ENCODE results near the gene RYR2. TPM values are rescaled to one million over a fixed set of nuclear protein-coding genes. Genes with fewer than 3 reads are reported as not detected.

RYR2 gene
- total and polyA plus RNA-seq, 4 donors, result 0.43 to 11.6 (median 2.0) TPM

GRCh38 chr1:237792149-237792548, 750.2 kb downstream of the RYR2 start:
- 71 to 77% methylated on average over 7 of the region's 7 CpGs for WGBS, 2 donors
- no peaks in the 10 kb centered on the region for H3K4me1 ChIP-seq (ENCODE audit: control insufficient read depth in 5 of 5, insufficient read depth in 5 of 5, low read length in 5 of 5)
- ATAC-seq (ENCODE audit: insufficient read depth, low FRiP score), result no peak

GRCh38 chr1:237792726-237793125, 750.7 kb downstream of the RYR2 start:
- DNase-seq (no peak), ATAC-seq (ENCODE audit: insufficient read depth, low FRiP score) (no peak)
- no peak overlapping the region for H3K9ac ChIP-seq (ENCODE audit: insufficient read depth in 1 of 2, low read length in 2 of 2)
- 82 to 87% methylated on average over 1 of the region's 1 CpG for WGBS, 2 donors
- no peak overlapping the region for H3K4me3 ChIP-seq
- H3K4me1 ChIP-seq (ENCODE audit: control insufficient read depth in 5 of 5, insufficient read depth in 5 of 5, low read length in 5 of 5), result no peaks in the 10 kb centered on the region
- peaks cover 0 to 7% (median under 1%) of the 10 kb centered on the region in 4 donors for H3K36me3 ChIP-seq (ENCODE audit: control insufficient read depth in 4 of 4, insufficient read depth in 4 of 4, low read length in 4 of 4)
- H3K27me3 ChIP-seq (ENCODE audit: control insufficient read depth in 3 of 3, insufficient read depth in 3 of 3, low read length in 2 of 3), result no peaks in the 10 kb centered on the region
- no peaks in the 10 kb centered on the region for H3K9me3 ChIP-seq (ENCODE audit: control insufficient read depth in 4 of 4, insufficient read depth in 3 of 4, low read length in 3 of 4)
- TF ChIP-seq, protein P1, sequence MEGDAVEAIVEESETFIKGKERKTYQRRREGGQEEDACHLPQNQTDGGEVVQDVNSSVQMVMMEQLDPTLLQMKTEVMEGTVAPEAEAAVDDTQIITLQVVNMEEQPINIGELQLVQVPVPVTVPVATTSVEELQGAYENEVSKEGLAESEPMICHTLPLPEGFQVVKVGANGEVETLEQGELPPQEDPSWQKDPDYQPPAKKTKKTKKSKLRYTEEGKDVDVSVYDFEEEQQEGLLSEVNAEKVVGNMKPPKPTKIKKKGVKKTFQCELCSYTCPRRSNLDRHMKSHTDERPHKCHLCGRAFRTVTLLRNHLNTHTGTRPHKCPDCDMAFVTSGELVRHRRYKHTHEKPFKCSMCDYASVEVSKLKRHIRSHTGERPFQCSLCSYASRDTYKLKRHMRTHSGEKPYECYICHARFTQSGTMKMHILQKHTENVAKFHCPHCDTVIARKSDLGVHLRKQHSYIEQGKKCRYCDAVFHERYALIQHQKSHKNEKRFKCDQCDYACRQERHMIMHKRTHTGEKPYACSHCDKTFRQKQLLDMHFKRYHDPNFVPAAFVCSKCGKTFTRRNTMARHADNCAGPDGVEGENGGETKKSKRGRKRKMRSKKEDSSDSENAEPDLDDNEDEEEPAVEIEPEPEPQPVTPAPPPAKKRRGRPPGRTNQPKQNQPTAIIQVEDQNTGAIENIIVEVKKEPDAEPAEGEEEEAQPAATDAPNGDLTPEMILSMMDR (IDR thresholded peaks at IDR 0.05; ENCODE audit: control extremely low read depth, extremely low read depth), result no peak
- no peak overlapping the region for H3K27ac ChIP-seq (ENCODE audit: low read depth in 1 of 2, low read length in 1 of 2)

More at GRCh38 chr1:237792149-237792548, 750.2 kb downstream of the RYR2 start:
- no peak for DNase-seq
- Histone ChIP-seq H3K9ac (ENCODE audit: insufficient read depth in 1 of 2, low read length in 2 of 2) (no peak overlapping the region), H3K27ac (ENCODE audit: low read depth in 1 of 2, low read length in 1 of 2) (no peak overlapping the region), H3K4me3 (no peak overlapping the region), H3K36me3 (ENCODE audit: control insufficient read depth in 4 of 4, insufficient read depth in 4 of 4, low read length in 4 of 4) (peaks cover 0 to 7% (median under 1%) of the 10 kb centered on the region in 4 donors), H3K9me3 (ENCODE audit: control insufficient read depth in 4 of 4, insufficient read depth in 3 of 4, low read length in 3 of 4) (no peaks in the 10 kb centered on the region), H3K27me3 (ENCODE audit: control insufficient read depth in 3 of 3, insufficient read depth in 3 of 3, low read length in 2 of 3) (no peaks in the 10 kb centered on the region)
- TF ChIP-seq, protein P1 (IDR thresholded peaks at IDR 0.05; ENCODE audit: control extremely low read depth, extremely low read depth), result no peak

- ATAC-seq (ENCODE audit: insufficient read depth, low FRiP score) (no peak), DNase-seq (no peak)
- no peak overlapping the region for H3K4me3 ChIP-seq
- no peak overlapping the region for H3K27ac ChIP-seq (ENCODE audit: low read depth in 1 of 2, low read length in 1 of 2)
- H3K36me3 ChIP-seq (ENCODE audit: control insufficient read depth in 4 of 4, insufficient read depth in 4 of 4, low read length in 4 of 4), result peaks cover 0 to 5% (median under 1%) of the 10 kb centered on the region in 4 donors
- no peak overlapping the region for H3K9ac ChIP-seq (ENCODE audit: insufficient read depth in 1 of 2, low read length in 2 of 2)
- no peaks in the 10 kb centered on the region for H3K9me3 ChIP-seq (ENCODE audit: control insufficient read depth in 4 of 4, insufficient read depth in 3 of 4, low read length in 3 of 4)
- H3K27me3 ChIP-seq (ENCODE audit: control insufficient read depth in 3 of 3, insufficient read depth in 3 of 3, low read length in 2 of 3), result no peaks in the 10 kb centered on the region
- H3K4me1 ChIP-seq (ENCODE audit: control insufficient read depth in 5 of 5, insufficient read depth in 5 of 5, low read length in 5 of 5), result no peaks in the 10 kb centered on the region
- TF ChIP-seq, protein P1 (IDR thresholded peaks at IDR 0.05; ENCODE audit: control extremely low read depth, extremely low read depth), result no peak
- 31 to 39% methylated on average over 3 of the region's 3 CpGs for WGBS, 2 donors
Observed at GRCh38 chr1:237794071-237794470, 752.1 kb downstream of the RYR2 start.

DNA sequence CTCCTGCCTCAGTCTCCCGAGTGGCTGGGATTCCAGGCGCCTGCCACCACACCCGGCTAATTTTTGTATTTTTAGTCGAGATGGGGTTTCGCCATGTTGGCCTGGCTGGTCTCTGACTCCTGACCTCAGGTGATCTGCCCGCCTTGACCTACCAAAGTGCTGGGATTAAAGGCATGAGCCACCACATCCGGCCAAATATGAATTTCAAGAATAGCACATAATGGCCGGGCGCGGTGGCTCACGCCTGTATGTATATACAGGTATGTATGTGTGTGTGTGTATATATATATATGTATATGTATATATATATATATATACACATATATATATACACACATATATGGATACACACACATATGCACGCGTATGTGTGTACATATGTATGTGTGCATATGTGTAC, 753.6 kb downstream of the RYR2 start:
- no peak for DNase-seq
- no peaks in the 10 kb centered on the region for H3K27me3 ChIP-seq (ENCODE audit: control insufficient read depth in 3 of 3, insufficient read depth in 3 of 3, low read length in 2 of 3)
- no peaks in the 10 kb centered on the region for H3K9me3 ChIP-seq (ENCODE audit: control insufficient read depth in 4 of 4, insufficient read depth in 3 of 4, low read length in 3 of 4)
- no peak overlapping the region for H3K27ac ChIP-seq (ENCODE audit: low read depth in 1 of 2, low read length in 1 of 2)
- 88 to 95% methylated on average over 11 to 13 of the region's 13 CpGs for WGBS, 2 donors
- no peaks in the 10 kb centered on the region for H3K4me1 ChIP-seq (ENCODE audit: control insufficient read depth in 5 of 5, insufficient read depth in 5 of 5, low read length in 5 of 5)
- H3K4me3 ChIP-seq, result no peak overlapping the region
- no peak for ATAC-seq (ENCODE audit: insufficient read depth, low FRiP score)
- peaks cover 0 to 5% (median under 1%) of the 10 kb centered on the region in 4 donors for H3K36me3 ChIP-seq (ENCODE audit: control insufficient read depth in 4 of 4, insufficient read depth in 4 of 4, low read length in 4 of 4)
- TF ChIP-seq, protein P1 (IDR thresholded peaks at IDR 0.05; ENCODE audit: control extremely low read depth, extremely low read depth), result no peak
- H3K9ac ChIP-seq (ENCODE audit: insufficient read depth in 1 of 2, low read length in 2 of 2), result no peak overlapping the region
